ENCODE data around the gene GRK5.

Gene GRK5

DNA sequence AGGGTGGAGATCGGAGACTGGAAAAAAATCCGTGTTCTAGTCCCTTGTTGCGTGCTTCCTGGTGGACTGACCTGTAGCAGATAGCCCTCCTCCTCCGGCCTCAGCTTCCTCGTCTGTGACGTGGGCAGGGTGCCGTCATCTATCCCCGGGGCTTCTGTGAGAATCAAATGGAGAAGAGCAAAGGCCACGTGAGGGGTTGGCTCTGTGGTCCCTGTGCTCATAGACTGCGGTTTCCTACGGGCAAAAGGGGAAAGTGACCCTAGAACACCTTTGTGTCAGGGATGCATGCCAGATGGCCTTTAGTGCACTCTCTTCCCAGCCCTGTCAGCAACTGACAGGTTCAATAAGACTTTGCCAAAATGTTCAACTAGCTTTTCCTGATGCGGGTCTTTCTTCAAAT is 33.7 kb downstream of the GRK5 start:
- H2AFZ ChIP-seq (ENCODE audit: low read length) = no peak overlapping the region
- no peak overlapping the region for H3K4me3 ChIP-seq (ENCODE audit: low read length)
- no peaks in the 10 kb centered on the region for H3F3A ChIP-seq (ENCODE audit: insufficient read depth, low read length)
- no peaks in the 10 kb centered on the region for H3K27me3 ChIP-seq (replicated peaks; ENCODE audit: insufficient read depth, low read length)
- H3K27ac ChIP-seq (ENCODE audit: low read length) = no peak overlapping the region
- H3K9me2 ChIP-seq (replicated peaks; ENCODE audit: insufficient read depth, low read length) = no peaks in the 10 kb centered on the region
- no peaks in the 10 kb centered on the region for H3K9me3 ChIP-seq (replicated peaks; ENCODE audit: insufficient read depth, low read length)
- TF ChIP-seq, protein P1, sequence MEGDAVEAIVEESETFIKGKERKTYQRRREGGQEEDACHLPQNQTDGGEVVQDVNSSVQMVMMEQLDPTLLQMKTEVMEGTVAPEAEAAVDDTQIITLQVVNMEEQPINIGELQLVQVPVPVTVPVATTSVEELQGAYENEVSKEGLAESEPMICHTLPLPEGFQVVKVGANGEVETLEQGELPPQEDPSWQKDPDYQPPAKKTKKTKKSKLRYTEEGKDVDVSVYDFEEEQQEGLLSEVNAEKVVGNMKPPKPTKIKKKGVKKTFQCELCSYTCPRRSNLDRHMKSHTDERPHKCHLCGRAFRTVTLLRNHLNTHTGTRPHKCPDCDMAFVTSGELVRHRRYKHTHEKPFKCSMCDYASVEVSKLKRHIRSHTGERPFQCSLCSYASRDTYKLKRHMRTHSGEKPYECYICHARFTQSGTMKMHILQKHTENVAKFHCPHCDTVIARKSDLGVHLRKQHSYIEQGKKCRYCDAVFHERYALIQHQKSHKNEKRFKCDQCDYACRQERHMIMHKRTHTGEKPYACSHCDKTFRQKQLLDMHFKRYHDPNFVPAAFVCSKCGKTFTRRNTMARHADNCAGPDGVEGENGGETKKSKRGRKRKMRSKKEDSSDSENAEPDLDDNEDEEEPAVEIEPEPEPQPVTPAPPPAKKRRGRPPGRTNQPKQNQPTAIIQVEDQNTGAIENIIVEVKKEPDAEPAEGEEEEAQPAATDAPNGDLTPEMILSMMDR (IDR thresholded peaks at IDR 0.05; ENCODE audit: low read length) = no peak
- TF ChIP-seq EZH2phosphoT487 (IDR thresholded peaks at IDR 0.05; ENCODE audit: low read length) (no peak), EZH2 (optimal IDR thresholded peaks at IDR 0.05; ENCODE audit: low read depth, low read length) (no peak)
- H3K9ac ChIP-seq (ENCODE audit: low read length) = no peak overlapping the region
- DNase-seq = no peak
- no peaks in the 10 kb centered on the region for H3K79me2 ChIP-seq (ENCODE audit: low read length)
- no peak overlapping the region for H3K4me2 ChIP-seq (ENCODE audit: low read depth, low read length)
- H3K36me3 ChIP-seq (replicated peaks; ENCODE audit: insufficient read depth, low read length) = no peaks in the 10 kb centered on the region
- no peaks in the 10 kb centered on the region for H4K20me1 ChIP-seq (ENCODE audit: insufficient read depth, low read length)
- H3K4me1 ChIP-seq (ENCODE audit: low read length) = no peaks in the 10 kb centered on the region

DNA sequence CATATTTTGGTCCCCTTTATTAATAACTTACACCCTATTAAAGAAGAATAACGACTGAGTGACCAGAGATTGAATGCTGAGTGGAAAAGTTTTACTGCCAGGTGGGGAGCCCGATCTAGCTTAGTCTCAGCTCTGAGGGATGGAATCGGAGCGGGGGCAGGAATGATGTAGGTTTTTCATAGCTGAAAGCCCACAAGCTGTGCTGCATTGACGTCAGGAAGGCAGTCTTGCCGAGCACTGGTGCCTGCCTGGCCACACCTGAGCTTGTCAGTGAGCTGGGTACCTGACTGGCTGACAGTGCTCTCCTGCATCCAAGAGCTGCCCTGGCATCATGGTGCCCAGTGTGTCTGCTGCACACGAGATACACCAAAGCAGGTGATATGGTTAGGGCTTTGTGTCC is 34.8 kb downstream of the GRK5 start:
- Histone ChIP-seq H3K27me3 (replicated peaks; ENCODE audit: insufficient read depth, low read length) (no peaks in the 10 kb centered on the region), H3F3A (ENCODE audit: insufficient read depth, low read length) (no peaks in the 10 kb centered on the region), H3K9me3 (replicated peaks; ENCODE audit: insufficient read depth, low read length) (no peaks in the 10 kb centered on the region), H3K9ac (ENCODE audit: low read length) (no peak overlapping the region), H3K9me2 (replicated peaks; ENCODE audit: insufficient read depth, low read length) (no peaks in the 10 kb centered on the region), H2AFZ (ENCODE audit: low read length) (no peak overlapping the region), H4K20me1 (ENCODE audit: insufficient read depth, low read length) (no peaks in the 10 kb centered on the region), H3K4me3 (ENCODE audit: low read length) (no peak overlapping the region), H3K36me3 (replicated peaks; ENCODE audit: insufficient read depth, low read length) (no peaks in the 10 kb centered on the region), H3K4me2 (ENCODE audit: low read depth, low read length) (no peak overlapping the region), H3K79me2 (ENCODE audit: low read length) (no peaks in the 10 kb centered on the region), H3K4me1 (ENCODE audit: low read length) (no peaks in the 10 kb centered on the region), H3K27ac (ENCODE audit: low read length) (no peak overlapping the region)
- DNase-seq = no peak
- no peak for TF ChIP-seq EZH2phosphoT487 (IDR thresholded peaks at IDR 0.05; ENCODE audit: low read length)
- TF ChIP-seq, protein P1 (IDR thresholded peaks at IDR 0.05; ENCODE audit: low read length) = no peak
- no peak for TF ChIP-seq EZH2 (optimal IDR thresholded peaks at IDR 0.05; ENCODE audit: low read depth, low read length)

DNA sequence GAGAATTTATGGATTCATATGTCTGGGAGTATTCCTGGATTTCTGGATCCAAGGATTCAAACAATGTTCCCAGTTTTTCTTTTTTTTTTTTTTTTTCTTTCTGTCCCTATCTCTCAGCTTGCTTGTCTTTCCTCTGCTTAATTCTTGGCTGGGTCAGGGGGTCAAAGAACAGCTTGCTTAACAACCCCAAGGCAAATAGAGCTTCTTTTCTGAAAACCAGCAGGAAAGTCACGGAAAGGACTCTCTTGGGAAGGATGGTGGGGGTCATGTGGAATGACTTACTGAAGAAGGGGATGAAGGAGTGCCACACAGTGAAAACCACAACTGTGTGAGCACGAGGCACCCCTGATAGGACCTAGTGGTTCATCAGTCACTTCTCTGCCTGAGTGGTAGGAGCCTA is 36.1 kb downstream of the GRK5 start:
- Histone ChIP-seq H3K4me2 (ENCODE audit: low read depth, low read length) (no peak overlapping the region), H3K4me1 (ENCODE audit: low read length) (no peaks in the 10 kb centered on the region), H3F3A (ENCODE audit: insufficient read depth, low read length) (no peaks in the 10 kb centered on the region), H3K9me3 (replicated peaks; ENCODE audit: insufficient read depth, low read length) (no peaks in the 10 kb centered on the region), H3K4me3 (ENCODE audit: low read length) (no peak overlapping the region), H3K9me2 (replicated peaks; ENCODE audit: insufficient read depth, low read length) (no peaks in the 10 kb centered on the region), H3K9ac (ENCODE audit: low read length) (no peak overlapping the region), H3K27me3 (replicated peaks; ENCODE audit: insufficient read depth, low read length) (no peaks in the 10 kb centered on the region), H3K79me2 (ENCODE audit: low read length) (no peaks in the 10 kb centered on the region), H4K20me1 (ENCODE audit: insufficient read depth, low read length) (no peaks in the 10 kb centered on the region), H3K36me3 (replicated peaks; ENCODE audit: insufficient read depth, low read length) (no peaks in the 10 kb centered on the region), H2AFZ (ENCODE audit: low read length) (no peak overlapping the region), H3K27ac (ENCODE audit: low read length) (no peak overlapping the region)
- DNase-seq = no peak
- TF ChIP-seq EZH2 (optimal IDR thresholded peaks at IDR 0.05; ENCODE audit: low read depth, low read length) (no peak), EZH2phosphoT487 (IDR thresholded peaks at IDR 0.05; ENCODE audit: low read length) (no peak)
- TF ChIP-seq, protein P1 (IDR thresholded peaks at IDR 0.05; ENCODE audit: low read length) = no peak

All from MM.1S (cell line).